HG02938 (cell line): ENCODE data around the gene TSPAN3.

ENCODE experiments used
- ATAC-seq: cut with Tn5 transposase; IDR thresholded peaks from one replicate; pipeline ENCODE4 v1.9.1; 2021; ENCODE audit warnings: mild to moderate bottlenecking, moderate library complexity; ENCODE audit not compliant: unreplicated experiment

TSPAN3 gene

DNA sequence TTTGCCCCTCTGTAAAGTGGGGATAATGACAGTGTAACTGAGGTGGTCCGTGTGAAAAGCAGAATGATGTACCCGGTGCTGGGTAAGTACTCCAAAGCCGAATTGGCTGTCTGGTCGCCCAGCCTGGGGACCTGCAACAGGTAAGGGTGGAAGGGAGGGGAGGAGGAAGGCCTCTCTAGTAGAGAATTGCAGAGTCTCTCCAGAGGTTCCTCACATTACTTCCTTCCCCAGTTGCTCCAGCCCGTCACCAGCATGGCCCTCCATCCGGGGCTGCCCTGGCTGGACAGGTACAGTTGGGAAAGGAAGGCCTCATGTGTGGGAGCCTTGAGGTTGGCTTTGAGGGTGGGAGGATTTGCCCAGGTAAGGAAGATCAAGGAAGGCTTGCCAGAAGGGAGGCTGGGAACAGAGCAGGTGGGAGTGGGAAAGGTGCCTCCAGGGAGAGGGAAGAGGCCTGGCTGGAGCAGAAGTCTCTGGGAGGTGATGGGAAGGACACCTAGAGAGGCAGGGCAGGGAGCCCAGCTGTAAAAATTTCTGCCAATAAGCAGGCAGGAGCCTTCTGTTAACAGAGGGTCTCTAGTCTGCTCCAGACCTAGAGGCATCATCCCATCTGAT is 77.7 kb downstream of the TSPAN3 start:
- ATAC-seq: no peak

DNA sequence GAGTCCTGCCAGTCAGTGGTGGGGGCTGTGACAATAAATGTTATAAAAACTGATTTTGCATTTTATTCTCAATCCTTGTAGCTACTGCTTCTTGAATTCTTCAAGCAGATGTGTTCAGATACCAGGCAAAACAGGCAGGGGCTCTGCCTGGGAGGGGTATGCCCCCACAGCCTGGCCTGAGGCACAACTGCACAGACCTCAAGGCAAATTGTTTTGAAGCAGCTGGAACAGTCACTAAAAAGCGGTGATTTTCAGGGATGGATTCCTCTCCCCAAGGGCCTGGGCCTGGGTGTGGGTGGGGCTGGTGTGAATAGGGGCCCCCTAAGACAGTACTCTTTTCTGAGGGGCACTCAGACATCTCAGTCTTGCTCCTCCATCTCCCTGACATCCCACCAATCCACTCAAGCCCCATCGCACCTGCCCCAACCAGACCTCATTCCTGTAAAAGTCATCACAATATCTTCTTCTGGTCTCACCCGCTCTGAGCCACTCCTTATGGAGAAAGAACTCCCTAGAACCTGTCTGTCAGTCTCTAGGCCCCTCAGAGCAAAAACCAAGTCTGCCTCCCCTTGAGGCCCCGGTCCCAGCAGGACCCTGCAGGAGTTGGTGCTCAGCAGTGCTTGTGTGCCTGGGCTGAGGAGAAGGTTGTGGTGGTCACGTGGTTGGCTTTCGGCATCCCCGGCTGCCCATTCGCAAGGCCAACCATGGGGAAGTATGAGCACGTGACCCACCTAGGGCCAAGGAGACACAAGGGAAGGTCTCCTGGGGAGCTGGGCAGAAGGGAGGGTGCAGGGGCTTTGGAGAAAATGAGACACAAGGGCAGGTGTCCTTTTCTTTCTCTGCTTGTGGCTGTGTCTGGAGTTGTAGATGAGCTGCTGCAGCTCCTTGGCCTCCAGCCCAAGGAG is 78.9 kb downstream of the TSPAN3 start:
- no peak for ATAC-seq
